Measurements from ENCODE around the gene DENND1C. TPM values are rescaled to one million over a fixed set of nuclear protein-coding genes. Genes with fewer than 3 reads are reported as not detected.

DENND1C gene
- total RNA-seq, 4 donors from 2014 or later, result 1.0 to 7.6 (median 4.6) TPM

GRCh38 chr19:6467384-6467783, 14.2 kb downstream of the DENND1C start:
- no peak for TF ChIP-seq CTCF (IDR thresholded peaks at IDR 0.05)
- DNase-seq (ENCODE audit: low spot score), result no peak
- no peak for ATAC-seq (ENCODE audit: low FRiP score)

DNA sequence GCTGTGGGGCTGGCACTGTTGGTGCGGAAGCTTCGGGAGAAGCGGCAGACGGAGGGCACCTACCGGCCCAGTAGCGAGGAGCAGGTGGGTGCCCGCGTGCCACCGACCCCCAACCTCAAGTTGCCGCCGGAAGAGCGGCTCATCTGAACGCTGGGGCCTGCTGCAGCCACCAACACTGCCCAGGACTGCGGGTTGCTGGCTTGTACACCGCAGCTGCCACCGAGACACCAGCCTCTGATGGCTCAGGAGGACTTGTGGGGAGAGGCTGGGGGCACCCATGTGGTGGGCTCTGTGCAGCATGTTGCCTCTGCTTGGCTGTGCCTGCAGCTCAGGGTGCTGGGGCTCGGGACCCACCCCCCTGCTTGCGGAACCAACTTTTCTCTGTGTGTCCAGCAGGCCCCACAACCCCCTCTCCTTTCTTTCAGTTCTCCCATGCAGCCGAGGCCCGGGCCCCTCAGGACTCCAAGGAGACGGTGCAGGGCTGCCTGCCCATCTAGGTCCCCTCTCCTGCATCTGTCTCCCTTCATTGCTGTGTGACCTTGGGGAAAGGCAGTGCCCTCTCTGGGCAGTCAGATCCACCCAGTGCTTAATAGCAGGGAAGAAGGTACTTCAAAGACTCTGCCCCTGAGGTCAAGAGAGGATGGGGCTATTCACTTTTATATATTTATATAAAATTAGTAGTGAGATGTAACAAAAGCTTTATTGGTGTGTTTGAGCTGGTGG, 14.9 kb downstream of the DENND1C start:
- no peak for ATAC-seq (ENCODE audit: low FRiP score)
- DNase-seq (ENCODE audit: low spot score), result no peak
- no peak for TF ChIP-seq CTCF (IDR thresholded peaks at IDR 0.05)

- DNase-seq (ENCODE audit: low spot score), result no peak
- TF ChIP-seq CTCF (IDR thresholded peaks at IDR 0.05), result no peak
- no peak for ATAC-seq (ENCODE audit: low FRiP score)
Observed at GRCh38 chr19:6465663-6466062, 15.9 kb downstream of the DENND1C start.

DNA sequence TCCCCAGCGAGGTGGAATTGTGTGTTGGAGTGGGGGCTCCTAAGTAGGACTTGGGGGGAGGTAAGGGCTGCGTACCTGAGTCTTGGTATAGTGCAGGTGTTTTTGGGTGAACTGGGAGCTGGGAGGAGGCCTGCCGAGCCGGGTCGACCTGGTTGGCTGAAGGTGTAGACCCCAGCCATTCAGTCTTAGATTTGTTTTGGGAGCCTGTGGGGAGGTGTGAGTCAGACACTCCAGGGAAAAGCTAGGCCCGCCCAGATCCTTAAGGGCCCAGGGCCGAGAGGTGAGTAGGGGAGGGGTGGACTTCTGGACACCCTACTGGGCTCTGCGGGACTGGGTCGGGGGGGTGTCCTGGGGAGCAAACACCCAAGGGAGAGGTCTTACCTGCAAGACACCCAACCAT, 16.6 kb downstream of the DENND1C start:
- DNase-seq (ENCODE audit: low spot score) (no peak), ATAC-seq (ENCODE audit: low FRiP score) (no peak)
- TF ChIP-seq CTCF (IDR thresholded peaks at IDR 0.05), result no peak

DNA sequence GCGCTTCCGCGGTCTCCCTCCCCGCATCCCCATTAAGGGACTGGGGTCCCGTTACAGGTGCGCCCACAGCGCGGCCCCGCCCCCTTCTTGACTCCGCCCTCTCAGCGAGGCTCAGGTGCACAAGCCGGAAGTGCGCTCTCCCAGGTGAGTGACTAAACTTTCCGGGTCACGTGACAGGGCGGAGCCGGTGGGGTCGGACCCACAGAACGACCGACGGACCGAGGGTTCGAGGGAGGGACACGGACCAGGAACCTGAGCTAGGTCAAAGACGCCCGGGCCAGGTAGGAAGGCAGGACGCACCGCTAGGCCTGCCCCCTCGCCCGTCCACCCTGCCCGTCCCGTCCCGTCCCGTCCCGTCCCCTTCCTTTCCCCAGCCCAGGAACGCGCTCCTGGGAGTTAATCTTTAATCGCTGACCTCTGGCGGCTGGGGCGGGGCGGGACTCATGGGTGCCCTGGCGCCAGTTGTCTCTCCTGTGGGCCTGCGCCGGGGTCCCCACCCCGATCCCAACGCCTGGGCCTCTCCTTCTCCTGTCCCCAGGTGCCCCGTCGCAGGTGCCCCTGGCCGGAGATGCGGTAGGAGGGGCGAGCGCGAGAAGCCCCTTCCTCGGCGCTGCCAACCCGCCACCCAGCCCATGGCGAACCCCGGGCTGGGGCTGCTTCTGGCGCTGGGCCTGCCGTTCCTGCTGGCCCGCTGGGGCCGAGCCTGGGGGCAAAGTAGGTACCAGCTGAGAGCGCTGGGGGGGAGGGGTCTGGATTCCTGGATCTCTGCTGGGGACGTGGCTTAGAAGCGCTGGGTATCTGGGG, 17.3 kb downstream of the DENND1C start, which contains the start of gene CRB3:
CRB3 (plus strand) TSS at position 202 of the 804 bp plus-strand sequence; CDS start at position 633, 431 bp downstream.
- DNase-seq (ENCODE audit: low spot score), result no peak
- no peak for ATAC-seq (ENCODE audit: low FRiP score)
- TF ChIP-seq CTCF (IDR thresholded peaks at IDR 0.05), result no peak

- peak in 1 of 3 donors; percentile 47 for TF ChIP-seq CTCF (IDR thresholded peaks at IDR 0.05)
- DNase-seq (ENCODE audit: low spot score), result peak; percentile 77
- ATAC-seq (ENCODE audit: low FRiP score), result peak; percentile 91
Observed at GRCh38 chr19:6460099-6460884, 21.3 kb downstream of the DENND1C start.
